Testis (tissue), 3 donors: ENCODE measurements around the gene NIN. TPM values are rescaled to one million over a fixed set of nuclear protein-coding genes. Genes with fewer than 3 reads are reported as not detected.
A peak's percentile ranks its signal among the peaks of the same experiment; 100 is the strongest.

Experiments
- DNase-seq: peaks from one replicate; pipeline ENCODE4 v3.0.0-alpha.2; 2019
- H3K27ac ChIP-seq, 2 donors: fragments of 200-600 bp; sonication (generic); one replicate each; pipeline ENCODE4 v1.5.1; 2019
- H3K27me3 ChIP-seq: fragments of 200-600 bp; sonication (generic); one replicate; pipeline ENCODE4 v1.5.1; 2019
- H3K36me3 ChIP-seq: fragments of 200-600 bp; sonication (generic); one replicate; pipeline ENCODE4 v1.5.1; 2017; ENCODE audit warnings: low read depth; ENCODE audit errors: missing control alignments
- H3K4me1 ChIP-seq: fragments of 200-600 bp; sonication (generic); one replicate; pipeline ENCODE4 v1.5.1; 2019
- H3K4me3 ChIP-seq, 2 donors: fragments of 200-600 bp; sonication (generic); one replicate each; pipeline ENCODE4 v1.5.1; 2017 to 2019
- H3K9me3 ChIP-seq: fragments of 200-600 bp; sonication (generic); one replicate; pipeline ENCODE4 v1.5.1; 2017
- POLR2A ChIP-seq: fragments of 450-650 bp; IDR thresholded peaks from one replicate; pipeline ENCODE4 v1.6.1; 2017; ENCODE audit warnings: antibody characterized with exemption, mild to moderate bottlenecking, moderate library complexity
- WGBS, 2 donors: methylation state at CpG; one replicate each; pipeline ENCODE4 v1.1.5; 2018; 5-methylcytosine and 5-hydroxymethylcytosine counted together
- intact Hi-C: fragments of 100-400 bp; cut with DNase I; formaldehyde crosslinking; loops from one replicate; pipeline ENCODE4 v1.15.1; 2023; ENCODE audit warnings: low total_unique reads
- polyA plus RNA-seq: library from polyadenylated mRNA; stranded (reverse); fragments of 350-450 nt; fragmentation: Illumina TruSeq; extraction: RNeasy Lipid Tissue Mini Kit (QIAGEN cat#74804); gene quantifications from one replicate; pipeline ENCODE4 v1.2.3, GENCODE V29; 2014; ENCODE audit warnings: low read depth, low replicate concordance; ENCODE audit not compliant: insufficient read depth
- total RNA-seq, 2 donors: library from RNA; depleted of rRNA; stranded (reverse); fragments of >200 nt; gene quantifications; one replicate each; pipeline ENCODE4 v1.2.3, GENCODE V29; 2016
- TF ChIP-seq, protein P1 (sequence below), 3 experiments: fragments of 450-650 bp in 2 of 3; fragments of 200-600 bp in 1 of 3; sonication (generic) in 1 of 3; IDR thresholded peaks; one replicate each; pipeline ENCODE4 v1.5.1; 2016 to 2019; ENCODE audit warnings: antibody characterized with exemption in 3 of 3, mild to moderate bottlenecking in 2 of 3, moderate library complexity in 1 of 3

Gene NIN
- total and polyA plus RNA-seq, 3 donors from 2014 or later, result 4.4 to 16.5 (median 9.3) TPM

DNA sequence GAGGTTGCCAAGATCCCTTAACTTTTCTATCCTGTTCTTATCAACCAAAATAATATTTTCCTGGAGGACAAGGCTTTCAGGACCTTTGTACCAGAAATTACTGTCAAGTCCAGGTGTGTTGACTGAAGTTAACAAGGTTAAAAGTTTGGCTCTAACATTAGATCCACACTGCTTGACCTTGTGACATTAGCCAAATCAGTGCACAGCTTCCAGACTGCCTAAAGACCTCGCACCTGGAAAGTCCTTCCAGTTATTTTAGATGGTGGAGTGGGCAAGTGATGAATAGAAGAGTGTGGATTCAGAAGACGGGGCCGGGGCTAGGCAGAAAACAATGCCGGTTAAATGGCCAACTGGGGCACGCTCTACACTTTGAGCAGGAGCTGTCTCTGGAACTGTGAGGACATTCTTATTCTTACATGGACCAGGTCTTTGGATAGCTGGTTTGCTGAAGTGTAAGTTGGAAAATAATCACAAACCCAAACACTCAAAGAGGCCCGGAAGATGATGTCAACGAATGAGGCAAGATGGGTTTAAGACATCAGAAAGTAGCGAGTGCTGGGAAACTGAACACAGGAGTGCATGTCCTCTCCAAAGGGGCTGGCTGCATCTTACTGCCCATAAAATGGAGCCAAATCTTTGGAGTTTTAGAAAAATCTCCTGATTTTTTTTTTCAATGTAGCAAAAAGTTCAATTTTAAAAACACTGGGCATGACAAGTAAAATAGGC, 56.3 kb downstream of the NIN start:
- WGBS, 2 donors, result 80 to 89% methylated on average over 8 of the region's 8 CpGs
- no peak for TF ChIP-seq POLR2A
- TF ChIP-seq, protein P1, sequence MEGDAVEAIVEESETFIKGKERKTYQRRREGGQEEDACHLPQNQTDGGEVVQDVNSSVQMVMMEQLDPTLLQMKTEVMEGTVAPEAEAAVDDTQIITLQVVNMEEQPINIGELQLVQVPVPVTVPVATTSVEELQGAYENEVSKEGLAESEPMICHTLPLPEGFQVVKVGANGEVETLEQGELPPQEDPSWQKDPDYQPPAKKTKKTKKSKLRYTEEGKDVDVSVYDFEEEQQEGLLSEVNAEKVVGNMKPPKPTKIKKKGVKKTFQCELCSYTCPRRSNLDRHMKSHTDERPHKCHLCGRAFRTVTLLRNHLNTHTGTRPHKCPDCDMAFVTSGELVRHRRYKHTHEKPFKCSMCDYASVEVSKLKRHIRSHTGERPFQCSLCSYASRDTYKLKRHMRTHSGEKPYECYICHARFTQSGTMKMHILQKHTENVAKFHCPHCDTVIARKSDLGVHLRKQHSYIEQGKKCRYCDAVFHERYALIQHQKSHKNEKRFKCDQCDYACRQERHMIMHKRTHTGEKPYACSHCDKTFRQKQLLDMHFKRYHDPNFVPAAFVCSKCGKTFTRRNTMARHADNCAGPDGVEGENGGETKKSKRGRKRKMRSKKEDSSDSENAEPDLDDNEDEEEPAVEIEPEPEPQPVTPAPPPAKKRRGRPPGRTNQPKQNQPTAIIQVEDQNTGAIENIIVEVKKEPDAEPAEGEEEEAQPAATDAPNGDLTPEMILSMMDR (IDR thresholded peaks at IDR 0.05), result no peak
- H3K36me3 ChIP-seq, result no peaks in the 10 kb centered on the region

DNA sequence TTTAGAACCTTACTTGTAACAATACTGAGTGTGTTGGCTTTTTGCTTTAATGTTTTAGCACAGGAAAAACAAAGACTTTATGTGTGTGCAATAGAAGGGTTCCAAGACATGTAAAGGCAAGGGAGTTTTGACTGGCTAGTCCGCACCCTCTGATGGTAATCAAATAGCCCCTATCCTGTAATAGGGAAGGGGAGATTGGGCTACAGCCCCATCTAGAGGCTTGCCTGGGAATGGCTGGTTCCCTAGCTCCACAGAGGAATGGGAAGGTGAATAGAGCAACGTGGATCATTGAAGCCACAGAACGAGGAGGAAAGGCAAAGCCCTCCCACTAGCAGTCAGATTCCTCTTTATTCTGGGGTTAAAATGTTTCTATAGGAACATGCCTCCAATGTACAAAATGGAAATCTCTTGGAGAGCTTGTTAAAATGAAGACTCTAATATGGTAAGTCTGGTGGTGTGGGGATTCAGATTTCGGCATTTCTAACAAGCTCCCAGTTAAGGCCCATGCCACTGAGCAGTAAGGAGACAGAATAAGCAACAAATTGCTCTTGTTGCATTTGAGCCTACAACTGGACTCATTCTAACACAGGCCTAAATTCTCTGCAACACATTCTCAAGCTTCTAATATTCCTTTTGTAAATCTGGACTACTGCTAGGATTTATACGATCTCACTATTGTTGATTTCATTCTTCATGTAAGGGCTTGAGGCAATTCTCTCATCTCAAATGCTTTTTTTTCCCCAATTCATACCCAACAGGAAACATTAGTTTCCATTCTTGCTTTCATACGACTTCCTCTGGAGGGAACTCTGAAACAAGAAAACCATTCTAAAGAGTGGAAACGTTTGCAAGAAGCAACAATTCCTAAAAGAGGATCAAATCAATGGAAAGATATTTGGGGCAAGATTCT, 57.1 kb downstream of the NIN start:
- TF ChIP-seq, protein P1 (IDR thresholded peaks at IDR 0.05), result peak in 2 of 3 experiments; percentile 47 to 76
- no peak for TF ChIP-seq POLR2A
- Histone ChIP-seq H3K4me1 (no peaks in the 10 kb centered on the region), H3K27ac (peak overlapping the region in 1 of 2 donors; percentile 27), H3K4me3 (no peak overlapping the region), H3K9me3 (no peaks in the 10 kb centered on the region), H3K27me3 (no peaks in the 10 kb centered on the region), H3K36me3 (no peaks in the 10 kb centered on the region)
- 49 to 53% methylated on average over 7 of the region's 7 CpGs for WGBS, 2 donors
- peak; percentile 62 for DNase-seq
- intact Hi-C loops, result loop anchor here (5.0 kb wide), 1 partner anchor 157 kb away; no protein-coding TSS in a partner anchor

More for the DNA sequence above, 56.3 kb downstream of the NIN start:
- no peak for DNase-seq
- no peaks in the 10 kb centered on the region for H3K9me3 ChIP-seq
- no peaks in the 10 kb centered on the region for H3K4me1 ChIP-seq
- peak overlapping the region in 1 of 2 donors; percentile 27 for H3K27ac ChIP-seq
- intact Hi-C loops, result loop anchor here (5.0 kb wide), 1 partner anchor 157 kb away; no protein-coding TSS in a partner anchor
- no peaks in the 10 kb centered on the region for H3K27me3 ChIP-seq
- H3K4me3 ChIP-seq, result no peak overlapping the region

DNA sequence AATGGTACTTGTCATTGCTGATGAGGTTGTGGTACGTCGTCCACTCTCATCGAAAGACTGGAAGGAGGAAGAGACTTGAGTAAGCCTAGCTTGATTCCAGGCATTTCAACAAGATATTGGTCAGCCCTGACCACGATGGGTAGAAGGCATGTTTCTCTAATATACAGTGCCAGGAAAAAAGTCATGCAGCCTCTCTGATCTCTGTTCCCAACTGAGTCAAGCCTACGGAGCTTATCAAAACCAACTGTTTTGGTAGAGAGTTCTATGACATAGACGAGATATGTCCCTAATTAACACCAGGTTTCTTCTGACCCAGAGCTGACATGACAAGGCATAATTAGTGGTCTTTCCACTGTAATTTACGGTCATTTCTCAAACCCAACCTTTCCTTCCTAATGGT, 58.5 kb downstream of the NIN start:
- Histone ChIP-seq H3K4me3 (no peak overlapping the region), H3K36me3 (no peaks in the 10 kb centered on the region), H3K27me3 (no peaks in the 10 kb centered on the region), H3K27ac (no peak overlapping the region), H3K4me1 (no peaks in the 10 kb centered on the region), H3K9me3 (no peaks in the 10 kb centered on the region)
- no peak for DNase-seq
- 83 to 85% methylated on average over 7 of the region's 7 CpGs for WGBS, 2 donors
- TF ChIP-seq, protein P1 (IDR thresholded peaks at IDR 0.05), result no peak
- no peak for TF ChIP-seq POLR2A
- intact Hi-C loops, result loop anchor here (5.0 kb wide), 1 partner anchor 155 kb away; no protein-coding TSS in a partner anchor

DNA sequence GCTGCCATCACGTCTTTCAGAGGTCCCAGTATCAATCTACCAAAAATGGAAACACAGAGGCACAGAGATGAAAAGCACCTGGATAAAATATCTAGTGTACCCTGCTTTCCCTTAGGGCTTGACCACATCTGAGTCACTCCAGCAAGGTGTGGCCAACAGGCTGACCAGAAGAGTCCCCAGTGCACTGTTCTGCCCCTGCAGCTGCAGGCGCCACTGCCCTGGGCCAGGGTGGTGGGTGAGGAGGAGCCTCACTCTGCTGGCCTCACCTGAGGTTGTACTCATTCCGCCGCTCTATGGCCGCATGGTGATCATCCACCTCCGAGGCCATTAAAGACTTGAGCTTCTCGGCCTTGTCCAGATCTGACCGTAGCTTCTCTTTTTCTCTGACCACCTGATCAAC, 60.4 kb downstream of the NIN start:
- WGBS, 2 donors, result 89 to 93% methylated on average over 8 of the region's 8 CpGs
- Histone ChIP-seq H3K4me3 (no peak overlapping the region), H3K27ac (no peak overlapping the region), H3K4me1 (no peaks in the 10 kb centered on the region), H3K36me3 (no peaks in the 10 kb centered on the region), H3K9me3 (no peaks in the 10 kb centered on the region), H3K27me3 (no peaks in the 10 kb centered on the region)
- no peak for TF ChIP-seq POLR2A
- TF ChIP-seq, protein P1 (IDR thresholded peaks at IDR 0.05), result no peak
- no peak for DNase-seq
- intact Hi-C loops, result loop anchor here (5.0 kb wide), 1 partner anchor 153 kb away; no protein-coding TSS in a partner anchor
